PFSK-1 (cell line): ENCODE results near the gene NCOA7.

Experiments
- FOXP2 ChIP-seq: optimal IDR thresholded peaks from 2 replicates; pipeline ENCODE3; 2011; ENCODE audit warnings: borderline replicate concordance, control low read depth, inconsistent platforms; ENCODE audit not compliant: insufficient read depth; ENCODE audit errors: extremely low read length, extremely low read depth
- POLR2AphosphoS5 ChIP-seq: IDR thresholded peaks from 2 replicates; pipeline ENCODE4 v1.6.1; 2012; ENCODE audit warnings: low read depth, mild to moderate bottlenecking, control low read depth, low read length, moderate library complexity
- REST ChIP-seq, 2 experiments: IDR thresholded peaks; 2 replicates each; pipeline versions ENCODE4 v1.6.1 to v1.8.0; 2011 to 2012; ENCODE audit warnings: low read depth in 2 of 2, low read length in 2 of 2, control low read depth in 1 of 2, inconsistent platforms in 1 of 2, mild to moderate bottlenecking in 1 of 2, moderate library complexity in 1 of 2; ENCODE audit not compliant: insufficient read depth in 1 of 2
- SIN3A ChIP-seq: IDR thresholded peaks from 2 replicates; pipeline ENCODE4 v1.6.1; 2012; ENCODE audit warnings: mild to moderate bottlenecking, low read length, moderate library complexity, borderline replicate concordance; ENCODE audit not compliant: insufficient read depth
- TAF1 ChIP-seq: IDR thresholded peaks from 2 replicates; pipeline ENCODE4 v1.6.1; 2012; ENCODE audit warnings: low read length, control low read depth, borderline replicate concordance; ENCODE audit not compliant: insufficient read depth

GRCh38 chr6:125792680-125793079 lies 1.9 kb downstream of the NCOA7 start:
- TF ChIP-seq POLR2AphosphoS5 (no peak), TAF1 (no peak), REST (IDR thresholded peaks at IDR 0.05; ENCODE audit: insufficient read depth in 1 of 2, low read depth in 2 of 2, low read length in 2 of 2) (no peak), SIN3A (no peak), FOXP2 (no peak)
